GM23338 (cell line): Measurements from ENCODE around the gene CREB3L4. TPM values are rescaled to one million over a fixed set of nuclear protein-coding genes. Genes with fewer than 3 reads are reported as not detected.

Experiments
- ETS1 ChIP-seq: IDR thresholded peaks from 2 replicates; pipeline ENCODE4 v1.6.1; 2016; ENCODE audit warnings: antibody characterized with exemption
- EZH2 ChIP-seq: fragments of 200-600 bp; sonication (generic); IDR thresholded peaks from one replicate; pipeline ENCODE4 v1.8.0; 2017; ENCODE audit warnings: antibody characterized with exemption, mild to moderate bottlenecking, low read depth; ENCODE audit not compliant: unreplicated experiment
- EZH2phosphoT487 ChIP-seq: fragments of 200-600 bp; sonication (generic); IDR thresholded peaks from one replicate; pipeline ENCODE4 v1.8.1; 2018; ENCODE audit warnings: antibody characterized with exemption; ENCODE audit not compliant: unreplicated experiment
- NANOG ChIP-seq: IDR thresholded peaks from 2 replicates; pipeline ENCODE4 v1.6.1; 2016; ENCODE audit warnings: antibody characterized with exemption, borderline replicate concordance
- ZNF114 ChIP-seq: fragments of 250-450 bp; sonication (Bioruptor Pico); IDR thresholded peaks from 2 replicates; pipeline ENCODE4 v1.5.0; 2020; ENCODE audit warnings: mild to moderate bottlenecking, moderate library complexity
- ZNF462 ChIP-seq: fragments of 250-450 bp; sonication (Bioruptor Pico); IDR thresholded peaks from 2 replicates; pipeline ENCODE4 v1.5.0; 2020; ENCODE audit warnings: mild to moderate bottlenecking, moderate library complexity
- polyA plus RNA-seq: library from polyadenylated mRNA; unstranded; fragments of >200 nt; fragmentation: Nextera tagmentation; extraction: Ambion mirVana; gene quantifications from 2 replicates; pipeline ENCODE4 v1.2.1, GENCODE V29; 2016
- total RNA-seq: library from RNA; depleted of rRNA; stranded (reverse); fragments of >200 nt; shearing (Covaris generic); gene quantifications from 2 replicates; pipeline ENCODE4 v1.2.3, GENCODE V29; 2014
- TF ChIP-seq, protein P1 (sequence below), 2 experiments: fragments of 200-600 bp in 1 of 2; sonication (generic) in 1 of 2; conservative IDR thresholded peaks; 2 replicates each; pipeline versions ENCODE4 v1.5.1 to v1.6.1; 2016 to 2017; ENCODE audit warnings: antibody characterized with exemption in 2 of 2, low read depth in 2 of 2, mild to moderate bottlenecking in 2 of 2, moderate library complexity in 1 of 2

Gene CREB3L4
- total and polyA plus RNA-seq, 2 experiments from 2014 or later: 19.3 to 26.8 TPM

- TF ChIP-seq ZNF462 (CRISPR knock-in tag) (no peak), ETS1 (no peak), EZH2 (no peak), NANOG (no peak), ZNF114 (no peak), EZH2phosphoT487 (no peak)
- TF ChIP-seq, protein P1, sequence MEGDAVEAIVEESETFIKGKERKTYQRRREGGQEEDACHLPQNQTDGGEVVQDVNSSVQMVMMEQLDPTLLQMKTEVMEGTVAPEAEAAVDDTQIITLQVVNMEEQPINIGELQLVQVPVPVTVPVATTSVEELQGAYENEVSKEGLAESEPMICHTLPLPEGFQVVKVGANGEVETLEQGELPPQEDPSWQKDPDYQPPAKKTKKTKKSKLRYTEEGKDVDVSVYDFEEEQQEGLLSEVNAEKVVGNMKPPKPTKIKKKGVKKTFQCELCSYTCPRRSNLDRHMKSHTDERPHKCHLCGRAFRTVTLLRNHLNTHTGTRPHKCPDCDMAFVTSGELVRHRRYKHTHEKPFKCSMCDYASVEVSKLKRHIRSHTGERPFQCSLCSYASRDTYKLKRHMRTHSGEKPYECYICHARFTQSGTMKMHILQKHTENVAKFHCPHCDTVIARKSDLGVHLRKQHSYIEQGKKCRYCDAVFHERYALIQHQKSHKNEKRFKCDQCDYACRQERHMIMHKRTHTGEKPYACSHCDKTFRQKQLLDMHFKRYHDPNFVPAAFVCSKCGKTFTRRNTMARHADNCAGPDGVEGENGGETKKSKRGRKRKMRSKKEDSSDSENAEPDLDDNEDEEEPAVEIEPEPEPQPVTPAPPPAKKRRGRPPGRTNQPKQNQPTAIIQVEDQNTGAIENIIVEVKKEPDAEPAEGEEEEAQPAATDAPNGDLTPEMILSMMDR (conservative IDR thresholded peaks at IDR 0.05; ENCODE audit: low read depth in 2 of 2): no peak
Observed at GRCh38 chr1:153929426-153929825, 38.3 kb upstream of the CREB3L4 start (continued).
